Natural killer cell (primary cell): Measurements from ENCODE around the gene LUC7L. TPM values are rescaled to one million over a fixed set of nuclear protein-coding genes. Genes with fewer than 3 reads are reported as not detected.
A peak's percentile ranks its signal among the peaks of the same experiment; 100 is the strongest.

Experiments used
- ATAC-seq, 3 donors: fragments of 150-1000 bp in 2 of 3; fragments of 200-7000 bp in 1 of 3; cut with Tn5 transposase; 1 replicate in 1 of 3; 2 replicates in 2 of 3; pipeline ENCODE4 v1.10.0; 2021; ENCODE audit warnings: mild to moderate bottlenecking in 2 of 3, moderate library complexity in 2 of 3
- DNase-seq, 2 donors: peaks; one replicate each; pipeline versions ENCODE4 v3.0.0 to v3.0.0-alpha.2; 2013 to 2021; ENCODE audit warnings: mixed read lengths in 1 of 2
- H3K27ac ChIP-seq: one replicate; pipeline ENCODE4 v1.5.1; 2013; ENCODE audit warnings: mild to moderate bottlenecking, low read length
- H3K27me3 ChIP-seq: one replicate; pipeline ENCODE4 v1.6.1; 2013; ENCODE audit warnings: low read length; ENCODE audit not compliant: control insufficient read depth, insufficient read depth
- H3K36me3 ChIP-seq: one replicate; pipeline ENCODE4 v1.6.1; 2013; ENCODE audit warnings: low read length; ENCODE audit not compliant: control insufficient read depth, insufficient read depth
- H3K4me1 ChIP-seq: one replicate; pipeline ENCODE4 v1.6.1; 2013; ENCODE audit warnings: low read length; ENCODE audit not compliant: control insufficient read depth, insufficient read depth
- H3K4me3 ChIP-seq: one replicate; pipeline ENCODE4 v1.5.1; 2013; ENCODE audit warnings: low read length
- H3K9me3 ChIP-seq: one replicate; pipeline ENCODE4 v1.6.1; 2013; ENCODE audit warnings: low read length; ENCODE audit not compliant: control insufficient read depth, insufficient read depth
- H3K27ac Mint-ChIP-seq, 2 donors: one replicate each; pipeline ENCODE4 v1.8.0; 2022; ENCODE audit warnings: mild to moderate bottlenecking in 2 of 2, mixed read lengths in 2 of 2, moderate library complexity in 1 of 2
- H3K27me3 Mint-ChIP-seq, 2 donors: one replicate each; pipeline ENCODE4 v1.8.0; 2022; ENCODE audit warnings: low read depth in 2 of 2, mixed read lengths in 2 of 2
- H3K36me3 Mint-ChIP-seq: one replicate; pipeline ENCODE4 v1.8.0; 2022; ENCODE audit warnings: mixed read lengths
- H3K4me1 Mint-ChIP-seq, 2 donors: one replicate each; pipeline ENCODE4 v1.8.0; 2022; ENCODE audit warnings: mixed read lengths in 2 of 2
- H3K4me3 Mint-ChIP-seq: one replicate; pipeline ENCODE4 v1.8.0; 2022; ENCODE audit warnings: mild to moderate bottlenecking, moderate library complexity, mixed read lengths
- H3K9me3 Mint-ChIP-seq, 2 donors: one replicate each; pipeline ENCODE4 v1.8.0; 2022; ENCODE audit warnings: mixed read lengths in 2 of 2
- CTCF ChIP-seq: fragments of 200-600 bp; IDR thresholded peaks from one replicate; pipeline ENCODE4 v1.8.0; 2022; ENCODE audit warnings: antibody characterized with exemption
- WGBS: methylation state at CpG from one replicate; pipeline ENCODE4 v1.1.7; 2013; ENCODE audit warnings: missing lambda C conversion rate; ENCODE audit not compliant: insufficient coverage; 5-methylcytosine and 5-hydroxymethylcytosine counted together
- intact Hi-C: fragments of 100-400 bp; cut with micrococcal nuclease; formaldehyde crosslinking; loops from one replicate; pipeline ENCODE4 v1.14.2; 2022
- total RNA-seq, 4 donors: library from RNA; stranded (reverse); fragments of 120-200 nt in 1 of 4; gene quantifications; one replicate each; pipeline versions ENCODE4 v1.2.3 to v1.2.4, GENCODE V29; 2013 to 2022

Gene LUC7L
- total RNA-seq, 3 donors from 2014 or later (not counting 1 experiment from before 2014, with no cell fraction given), result 129 to 168 (median 153) TPM

GRCh38 chr16:255183-255582, 25.9 kb upstream of the LUC7L start:
- Histone ChIP-seq H3K4me3 (no peak overlapping the region), H3K27ac (no peak overlapping the region), H3K27me3 (no peaks in the 10 kb centered on the region), H3K9me3 (no peaks in the 10 kb centered on the region), H3K36me3 (peaks cover 10% of the 10 kb centered on the region), H3K4me1 (peaks cover 41% of the 10 kb centered on the region)
- no peak for TF ChIP-seq CTCF
- Mint-ChIP-seq H3K4me1 (peaks cover 18 to 40% of the 10 kb centered on the region in 2 donors), H3K4me3 (no peak overlapping the region), H3K27ac (no peak overlapping the region), H3K27me3 (no peaks in the 10 kb centered on the region), H3K9me3 (no peaks in the 10 kb centered on the region), H3K36me3 (peaks cover 7% of the 10 kb centered on the region)
- ATAC-seq, result no peak
- no peak for DNase-seq
- intact Hi-C loops, result no loop called here
- WGBS, result 98% methylated on average over 3 of the region's 6 CpGs

- intact Hi-C loops, result no loop called here
- TF ChIP-seq CTCF, result no peak
- peaks cover 8% of the 10 kb centered on the region for H3K36me3 Mint-ChIP-seq
- Histone ChIP-seq H3K9me3 (no peaks in the 10 kb centered on the region), H3K4me3 (no peak overlapping the region), H3K27me3 (no peaks in the 10 kb centered on the region), H3K27ac (no peak overlapping the region), H3K4me1 (peaks cover 37% of the 10 kb centered on the region), H3K36me3 (peaks cover 5% of the 10 kb centered on the region)
- H3K27me3 Mint-ChIP-seq, result no peaks in the 10 kb centered on the region
- DNase-seq (no peak), ATAC-seq (no peak)
- H3K4me3 Mint-ChIP-seq, result no peak overlapping the region
- H3K27ac Mint-ChIP-seq, result no peak overlapping the region
- no peaks in the 10 kb centered on the region for H3K9me3 Mint-ChIP-seq
- peaks cover 17 to 39% of the 10 kb centered on the region in 2 donors for H3K4me1 Mint-ChIP-seq
- WGBS, result 98% methylated on average over 25 of the region's 25 CpGs
Measured at GRCh38 chr16:254461-254860, 25.2 kb upstream of the LUC7L start.

GRCh38 chr16:253833-254232, 24.6 kb upstream of the LUC7L start:
- ATAC-seq, result no peak
- H3K4me3 Mint-ChIP-seq, result no peak overlapping the region

More at GRCh38 chr16:253833-254232, 24.6 kb upstream of the LUC7L start:
- no peak for TF ChIP-seq CTCF
- Histone ChIP-seq H3K4me3 (no peak overlapping the region), H3K27ac (no peak overlapping the region), H3K27me3 (no peaks in the 10 kb centered on the region), H3K36me3 (peaks cover 3% of the 10 kb centered on the region), H3K4me1 (peaks cover 30% of the 10 kb centered on the region), H3K9me3 (no peaks in the 10 kb centered on the region)
- Mint-ChIP-seq H3K36me3 (peaks cover 8% of the 10 kb centered on the region), H3K27me3 (no peaks in the 10 kb centered on the region), H3K27ac (peak overlapping the region; percentile 88 to 90), H3K9me3 (no peaks in the 10 kb centered on the region), H3K4me1 (peaks cover 11 to 32% of the 10 kb centered on the region in 2 donors)
- DNase-seq, result peak in 1 of 2 donors; percentile 36
- intact Hi-C loops, result loop anchor here (2.0 kb wide), 1 partner anchor 19 kb away; the partner anchor contains the start of gene FAM234A
- WGBS, result 65% methylated on average over 6 of the region's 6 CpGs
